OCI-LY7 (cell line): ENCODE data around the gene PLXNC1. TPM values are rescaled to one million over a fixed set of nuclear protein-coding genes. Genes with fewer than 3 reads are reported as not detected.

Source experiments
- Bru-seq: library from RNA; stranded (reverse); fragments of 400-500 nt; gene quantifications from one replicate; lab custom pipeline; 2021; lab: Mats Ljungman, UMichigan
- BruChase-seq, 2 experiments: library from RNA; stranded (reverse); fragments of 400-500 nt; gene quantifications; one replicate each; lab custom pipeline; 2021; lab: Mats Ljungman, UMichigan
- BruUV-seq: library from RNA; stranded (reverse); fragments of 400-500 nt; replicated peaks from 2 replicates; lab custom pipeline; 2021; lab: Mats Ljungman, UMichigan
- CTCF ChIA-PET: fragments of 300-600 bp; sonication (Branson Sonifier 250); formaldehyde crosslinking; loops from one replicate; lab custom pipeline; 2022; ENCODE audit warnings: antibody characterized with exemption; ENCODE audit not compliant: unreplicated experiment; lab: Charles Lee
- POLR2A ChIA-PET: fragments of 300-600 bp; sonication (Branson Sonifier 250); formaldehyde crosslinking; loops from one replicate; lab custom pipeline; 2022; ENCODE audit warnings: antibody characterized with exemption; lab: Charles Lee
- DNase-seq: peaks from one replicate; pipeline ENCODE4 v3.0.0-alpha.2; 2015; ENCODE audit warnings: low spot score
- H2AFZ ChIP-seq: fragments of 200-600 bp; sonication (generic), shearing (Covaris generic); 2 replicates; pipeline ENCODE4 v1.6.1; 2014; ENCODE audit warnings: mild to moderate bottlenecking, antibody characterized with exemption, low read length, moderate library complexity
- H3K27ac ChIP-seq: fragments of 200-600 bp; sonication (generic); 2 replicates; pipeline ENCODE4 v1.5.1; 2014; ENCODE audit warnings: mixed run types, low read depth, mild to moderate bottlenecking, moderate library complexity, low read length, inconsistent platforms; ENCODE audit not compliant: poor library complexity, severe bottlenecking
- H3K36me3 ChIP-seq: fragments of 200-600 bp; sonication (generic); 2 replicates; pipeline ENCODE4 v1.6.1; 2014; ENCODE audit warnings: mild to moderate bottlenecking, antibody characterized with exemption, low read length, moderate library complexity, mixed read lengths; ENCODE audit not compliant: insufficient read depth
- H3K4me1 ChIP-seq: fragments of 200-600 bp; sonication (generic); 2 replicates; pipeline ENCODE4 v1.5.1; 2014; ENCODE audit warnings: mild to moderate bottlenecking, low read length; ENCODE audit not compliant: insufficient read depth, poor library complexity, severe bottlenecking
- H3K4me2 ChIP-seq: fragments of 200-600 bp; sonication (generic); 2 replicates; pipeline ENCODE4 v1.6.1; 2014; ENCODE audit warnings: mild to moderate bottlenecking, low read length
- H3K4me3 ChIP-seq: fragments of 200-600 bp; sonication (generic); 2 replicates; pipeline ENCODE4 v1.5.1; 2014; ENCODE audit warnings: mild to moderate bottlenecking, low read depth, low read length; ENCODE audit not compliant: poor library complexity, severe bottlenecking
- H3K79me2 ChIP-seq: fragments of 200-600 bp; sonication (generic); 2 replicates; pipeline ENCODE4 v1.6.1; 2016; ENCODE audit warnings: low read depth, mild to moderate bottlenecking, low read length, moderate library complexity, mixed read lengths; ENCODE audit not compliant: insufficient read depth
- H3K9me2 ChIP-seq: fragments of 200-600 bp; sonication (generic); 2 replicates; pipeline ENCODE4 v1.6.1; 2016; ENCODE audit warnings: mild to moderate bottlenecking, low read length, mixed read lengths; ENCODE audit not compliant: insufficient read depth
- H3K9me3 ChIP-seq: fragments of 200-600 bp; sonication (generic); 2 replicates; pipeline ENCODE4 v1.6.1; 2014; ENCODE audit warnings: mild to moderate bottlenecking, mixed run types, low read length, mixed read lengths
- H4K20me1 ChIP-seq: fragments of 200-600 bp; sonication (generic); 2 replicates; pipeline ENCODE4 v1.6.1; 2014; ENCODE audit warnings: mild to moderate bottlenecking, antibody characterized with exemption, low read length, moderate library complexity, mixed read lengths; ENCODE audit not compliant: insufficient read depth
- CTCF ChIP-seq: fragments of 200-600 bp; sonication (generic); conservative IDR thresholded peaks from 2 replicates; pipeline ENCODE4 v1.5.1; 2014; ENCODE audit warnings: mild to moderate bottlenecking, antibody characterized with exemption, low read length, moderate library complexity, mixed read lengths
- EZH2phosphoT487 ChIP-seq: fragments of 200-600 bp; sonication (generic); IDR thresholded peaks from 2 replicates; pipeline ENCODE4 v1.6.1; 2018; ENCODE audit warnings: low read depth, borderline replicate concordance, mild to moderate bottlenecking, mixed run types, antibody characterized with exemption, low read length, moderate library complexity, mixed read lengths
- intact Hi-C: fragments of 100-400 bp; cut with micrococcal nuclease; formaldehyde crosslinking; loops from one replicate; pipeline ENCODE4 v1.10.0; 2022; ENCODE audit not compliant: unreplicated experiment
- long read RNA-seq: library from polyadenylated mRNA; stranded (forward); transcript quantifications from one replicate; pipeline ENCODE4 v2.0.0, GENCODE V29; 2022
- total RNA-seq, 2 experiments: library from RNA; depleted of rRNA in 1 of 2; stranded (reverse); fragments of >200 nt in 1 of 2; shearing (Covaris generic) in 1 of 2; gene quantifications; 2 replicates each; pipeline ENCODE4 v1.2.3, GENCODE V29; 2014 to 2022

The PLXNC1 gene
- 3.6 and 4.5 TPM in 2 replicates for total RNA-seq (2014; rRNA removed; shearing (Covaris generic))
- 8.0 and 9.1 TPM in 2 replicates for total RNA-seq (2022)
- Bru-seq, nascent RNA = percentile 45 among the genes with signal in this experiment
- BruChase-seq, experiment 1, labeled RNA remaining after a 6-hour chase = percentile 45 among the genes with signal in this experiment
- BruChase-seq, experiment 2, labeled RNA remaining after a 2-hour chase = percentile 44 among the genes with signal in this experiment
- long read RNA-seq, full-length matches to known transcripts = 5 of 21 reads
- long read RNA-seq, partial matches to known transcripts = 7 of 21 reads
- long read RNA-seq, other reads (novel, unspliced or antisense) = 9 of 21 reads

- no peaks in the 10 kb centered on the region for H3K9me3 ChIP-seq
- peaks cover 19% of the 10 kb centered on the region for H3K4me1 ChIP-seq
- no peaks in the 10 kb centered on the region for H3K36me3 ChIP-seq
- BruUV-seq = no TSS peak
- peak within 1 kb of the TSS; percentile 71 for H3K4me3 ChIP-seq
- H2AFZ ChIP-seq = peak within 1 kb of the TSS; percentile 71
- no peaks in the 10 kb centered on the region for H3K79me2 ChIP-seq
- H4K20me1 ChIP-seq = no peaks in the 10 kb centered on the region
- intact Hi-C loops = loop anchor here (2.0 to 10.0 kb wide), 6 partner anchors 57 to 1189 kb away; partner anchors contain the start of gene CEP83
- ChIA-PET POLR2A (interaction anchor here (0.5 to 0.7 kb wide), 4 partner anchors 35 to 310 kb away, joined by 3 read pairs; no protein-coding TSS in a partner anchor), CTCF (interaction anchor here (0.6 to 1.0 kb wide), 4 partner anchors 23 to 278 kb away, joined by 3 to 7 read pairs (median 6); no protein-coding TSS in a partner anchor)
- H3K4me2 ChIP-seq = peak within 1 kb of the TSS; percentile 83
- TF ChIP-seq EZH2phosphoT487 = no peak
- no peak for TF ChIP-seq CTCF
- H3K27ac ChIP-seq = no peak within 1 kb of the TSS
- DNase-seq = peak; percentile 80
- H3K9me2 ChIP-seq = no peaks in the 10 kb centered on the region
Measured at GRCh38 chr12:94147991-94148738, at the start of gene PLXNC1. Gene PLXNC1, plus strand, starts transcription at chr12:94148577. Its CDS starts 395 bp downstream, at chr12:94148972.

GRCh38 chr12:94099191-94099590 is 49.2 kb upstream of the PLXNC1 start:
- Histone ChIP-seq H3K27ac (no peak overlapping the region), H3K4me3 (no peak overlapping the region), H3K9me3 (no peaks in the 10 kb centered on the region), H3K4me1 (peaks cover 3% of the 10 kb centered on the region), H3K36me3 (no peaks in the 10 kb centered on the region), H4K20me1 (peaks cover 6% of the 10 kb centered on the region; the same call in 1 of the 2 replicates), H2AFZ (no peak overlapping the region), H3K9me2 (no peaks in the 10 kb centered on the region), H3K79me2 (no peaks in the 10 kb centered on the region), H3K4me2 (no peak overlapping the region)
- intact Hi-C loops = no loop called here
- BruUV-seq = no TSS peak
- TF ChIP-seq CTCF (no peak), EZH2phosphoT487 (no peak)
- DNase-seq = no peak
- ChIA-PET CTCF (no interaction called here), POLR2A (no interaction called here)
